Posterior vena cava (tissue), 2 donors: ENCODE results near the gene TNFAIP3. TPM values are rescaled to one million over a fixed set of nuclear protein-coding genes. Genes with fewer than 3 reads are reported as not detected.

Experiments
- DNase-seq: peaks from one replicate; pipeline ENCODE4 v3.0.0-alpha.2; 2020; ENCODE audit warnings: low spot score
- intact Hi-C, 2 donors: fragments of 100-400 bp; cut with DNase I; formaldehyde crosslinking; loops; one replicate each; pipeline versions ENCODE4 v1.14.1 to v1.14.2; 2022 to 2023
- total RNA-seq, 2 donors: library from RNA; stranded (reverse); fragmentation: NEBNext Ultra II Directional; extraction: Animal tissue kit (Norgen Biotek cat#: 25700); gene quantifications; one replicate each; pipeline ENCODE4 v1.2.1, GENCODE V29; 2021
- donor health status: DM: yes; HTN: yes; CAD: no.
- donor health status: DM: yes; HTN: yes; CAD: no.

Gene TNFAIP3
- total RNA-seq, 2 donors from 2014 or later = 19.0 to 28.6 TPM

DNA sequence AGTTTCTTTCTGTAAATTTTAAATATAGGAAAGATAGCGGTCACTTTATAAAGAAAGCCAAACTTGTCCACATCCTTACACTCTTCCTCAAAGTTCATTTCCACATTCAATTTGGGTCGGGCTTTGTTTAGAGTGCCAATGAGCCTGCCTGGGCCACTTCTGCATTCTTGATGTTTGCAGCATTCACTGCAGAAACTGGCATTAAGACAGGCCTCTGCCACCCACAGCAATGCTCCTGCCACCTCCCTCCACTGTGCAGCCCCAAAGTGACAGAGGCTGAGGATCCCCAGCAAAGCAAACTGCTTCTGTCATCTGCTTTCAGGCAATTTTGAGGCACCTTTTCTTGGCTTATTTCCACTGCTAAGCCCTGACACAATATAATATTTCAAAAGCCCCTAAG is 61.2 kb downstream of the TNFAIP3 start:
- no peak for DNase-seq
- intact Hi-C loops = no loop called here

DNA sequence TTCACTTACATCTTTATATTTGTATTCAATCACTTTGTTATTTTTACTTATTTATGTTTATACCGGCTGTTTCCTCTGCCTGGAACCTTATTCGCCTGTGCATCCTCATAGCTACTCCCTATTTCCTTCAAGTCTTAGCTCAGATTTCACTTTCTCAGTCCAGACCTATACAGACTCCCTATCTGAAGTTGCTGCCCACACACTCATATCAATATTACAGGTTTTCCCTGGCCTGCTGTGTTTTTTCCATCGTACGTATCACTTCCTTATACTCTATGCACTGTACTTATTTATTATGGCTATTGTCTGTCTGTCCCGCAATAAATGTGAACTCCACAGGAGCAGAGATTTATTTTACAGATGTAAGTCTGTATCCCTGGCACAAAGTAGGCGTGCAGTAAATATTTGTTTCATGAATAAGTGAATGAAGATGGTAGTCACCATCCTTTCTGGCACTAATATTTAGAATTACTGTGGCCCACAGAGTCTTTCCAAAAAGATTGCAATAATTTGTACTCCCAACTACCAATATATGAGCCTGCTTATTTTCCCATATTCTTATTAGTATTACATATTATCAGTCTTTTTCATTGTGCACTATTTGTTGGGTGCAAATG is 64.9 kb downstream of the TNFAIP3 start:
- DNase-seq = no peak
- intact Hi-C loops = loop anchor here in 1 of 2 donors (10.0 kb wide), 1 partner anchor 57 kb away; no protein-coding TSS in a partner anchor

Other genes starting within 250 kb of the TNFAIP3 start
- 10 to 100 TPM in 1 of 2 donors, 1 to 10 TPM in 1; 8.8 to 14.7 TPM for gene PERP, start 240.2 kb downstream of the TNFAIP3 start, total RNA-seq